HPDE6-E6E7 (cell line): Measurements from ENCODE around the gene MAPK11.

Source experiments
- DNase-seq: peaks from one replicate; pipeline ENCODE4 v3.0.0; 2011; ENCODE audit warnings: missing footprints; ENCODE audit errors: extremely low spot score

Gene MAPK11

GRCh38 chr22:50260801-50261614 lies 9.2 kb downstream of the MAPK11 start:
- DNase-seq: no peak

GRCh38 chr22:50260434-50260800 lies 9.8 kb downstream of the MAPK11 start:
- no peak for DNase-seq

DNA sequence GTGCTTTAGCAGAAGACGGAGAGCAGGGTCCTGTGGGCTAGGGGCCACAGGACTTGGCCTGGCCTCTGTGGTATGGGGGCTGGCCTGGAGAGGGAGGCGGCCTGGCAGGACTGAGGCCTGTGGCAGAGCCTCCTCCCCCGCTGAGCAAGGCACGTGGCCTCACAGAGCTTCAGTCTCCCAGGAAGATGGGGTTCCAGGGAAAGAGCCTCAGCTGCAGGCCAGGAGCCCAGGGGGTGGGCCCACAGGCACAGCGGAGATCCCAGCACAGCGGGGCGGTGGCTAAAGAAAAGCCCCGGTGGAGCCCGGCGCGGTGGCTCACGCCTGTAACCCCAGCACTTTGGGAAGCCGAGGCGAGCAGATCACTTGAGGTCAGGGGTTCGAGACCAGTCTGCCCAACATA lies 10.9 kb downstream of the MAPK11 start:
- no peak for DNase-seq

DNA sequence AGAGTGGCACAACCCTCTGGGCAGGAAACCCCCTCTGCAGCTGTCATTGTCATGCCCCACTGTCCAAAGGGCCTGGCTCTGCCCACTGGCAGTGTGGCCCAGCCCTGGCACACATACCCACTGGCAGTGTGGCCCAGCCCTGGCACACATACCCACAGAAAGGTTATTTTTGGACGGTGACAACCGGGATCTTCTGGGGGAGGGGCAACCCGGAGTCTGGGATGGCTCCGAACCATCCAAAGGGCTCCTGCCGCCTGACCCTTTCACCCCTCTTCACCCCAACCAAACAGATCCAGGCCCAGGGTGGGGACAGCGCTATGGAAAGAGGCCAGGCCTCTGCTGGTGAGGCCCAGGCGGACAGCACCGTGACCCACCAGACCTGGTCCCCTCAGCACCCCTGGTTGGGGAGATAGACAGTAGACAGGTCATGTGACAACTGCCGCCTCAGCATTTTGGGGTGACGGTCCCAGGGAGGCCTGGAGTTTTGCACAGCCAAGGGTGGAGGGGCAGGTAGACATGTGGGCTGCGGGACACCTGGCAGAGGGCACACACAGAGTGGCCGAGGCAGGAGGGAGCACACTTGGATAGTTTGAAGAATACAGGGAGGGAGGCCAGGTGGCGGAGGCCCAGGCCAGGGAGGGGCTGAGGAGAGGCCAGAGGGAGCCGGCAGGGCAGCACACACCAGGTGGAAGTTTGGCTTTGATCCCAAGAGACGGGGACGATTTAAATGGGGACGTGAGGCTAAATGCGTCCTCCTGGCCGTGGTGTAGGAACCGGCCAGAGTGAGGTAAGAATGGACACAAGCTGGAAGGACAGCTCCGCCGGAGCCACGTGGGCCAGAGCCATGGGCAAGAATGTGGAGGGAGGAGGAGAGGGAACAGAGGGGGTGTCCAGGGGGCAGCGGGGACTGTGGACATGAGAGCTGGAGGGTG lies 11.6 kb downstream of the MAPK11 start:
- no peak for DNase-seq

GRCh38 chr22:50257451-50258360 lies 12.5 kb downstream of the MAPK11 start:
- DNase-seq: no peak

DNA sequence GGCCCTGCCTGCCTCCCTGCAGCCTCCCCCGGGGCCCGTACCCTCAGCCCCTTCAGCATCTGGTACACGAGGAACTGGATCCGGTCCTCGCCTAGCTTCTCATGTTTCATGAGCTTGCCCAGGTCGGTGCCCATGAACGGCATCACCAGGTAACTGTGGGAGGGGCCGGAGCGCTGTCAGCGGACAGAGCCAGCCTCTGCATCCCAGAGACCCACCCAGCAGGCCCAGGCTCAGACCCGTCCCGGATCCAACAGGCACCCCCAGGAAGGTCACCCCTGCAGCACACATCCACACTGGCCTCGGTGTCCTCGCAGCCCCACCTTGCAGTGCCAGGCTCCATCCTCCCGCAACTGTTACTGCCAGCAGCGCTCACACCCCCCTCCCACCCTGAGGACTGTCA lies 13.1 kb downstream of the MAPK11 start:
- no peak for DNase-seq

DNA sequence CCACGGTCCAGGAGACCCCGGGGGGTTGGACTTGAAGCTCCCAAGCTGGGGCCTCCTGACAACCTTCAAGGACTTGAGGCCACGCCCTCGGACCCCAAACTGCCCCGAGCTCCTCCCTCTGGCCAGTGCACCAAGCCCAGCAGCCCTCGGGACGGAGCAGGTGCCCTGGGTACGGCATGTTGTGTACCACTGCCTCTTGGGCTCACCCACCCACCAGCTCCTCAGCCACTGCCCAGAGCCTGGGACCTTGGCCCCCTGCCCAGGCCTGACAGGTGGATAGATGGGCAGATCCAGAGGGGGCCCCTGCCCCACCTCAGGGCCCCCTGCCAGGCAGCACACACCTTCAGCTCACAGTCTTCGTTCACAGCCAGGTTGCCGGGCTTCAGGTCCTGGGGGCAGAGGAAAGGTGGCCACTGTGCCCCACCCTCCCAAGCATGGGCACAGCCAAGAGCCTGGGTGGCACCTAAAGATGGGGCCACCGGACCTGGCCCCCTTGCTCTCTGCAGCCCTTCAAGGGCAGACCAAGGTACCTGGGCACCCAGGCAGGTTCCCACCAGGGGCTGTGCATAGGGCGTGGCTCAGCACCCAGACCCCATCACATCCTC lies 13.8 kb downstream of the MAPK11 start:
- DNase-seq: no peak

- no peak for DNase-seq
Observed at GRCh38 chr22:50255607-50256006, 14.6 kb downstream of the MAPK11 start.

- DNase-seq: no peak
Observed at GRCh38 chr22:50255099-50255498, 15.1 kb downstream of the MAPK11 start.

DNA sequence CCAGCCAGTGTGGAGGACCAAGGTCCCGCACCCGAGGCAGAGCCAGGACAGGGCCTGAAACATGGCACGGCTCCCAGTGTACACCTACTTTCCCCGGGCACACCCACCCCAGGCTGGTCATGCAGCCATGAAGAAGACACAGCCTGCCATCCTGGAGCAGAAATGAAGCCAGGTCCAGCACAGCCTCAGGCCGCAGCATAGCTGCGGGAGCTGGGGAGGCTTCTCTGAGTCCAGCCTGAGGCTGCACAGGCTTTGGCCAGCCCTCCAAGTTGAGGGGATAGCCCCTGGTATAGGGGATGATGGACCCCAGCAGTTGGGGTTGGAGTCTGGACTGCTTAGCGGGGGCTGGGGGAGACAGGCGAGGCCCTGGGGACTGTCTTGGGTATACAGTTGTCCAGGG lies 16.2 kb downstream of the MAPK11 start:
- DNase-seq: no peak

DNA sequence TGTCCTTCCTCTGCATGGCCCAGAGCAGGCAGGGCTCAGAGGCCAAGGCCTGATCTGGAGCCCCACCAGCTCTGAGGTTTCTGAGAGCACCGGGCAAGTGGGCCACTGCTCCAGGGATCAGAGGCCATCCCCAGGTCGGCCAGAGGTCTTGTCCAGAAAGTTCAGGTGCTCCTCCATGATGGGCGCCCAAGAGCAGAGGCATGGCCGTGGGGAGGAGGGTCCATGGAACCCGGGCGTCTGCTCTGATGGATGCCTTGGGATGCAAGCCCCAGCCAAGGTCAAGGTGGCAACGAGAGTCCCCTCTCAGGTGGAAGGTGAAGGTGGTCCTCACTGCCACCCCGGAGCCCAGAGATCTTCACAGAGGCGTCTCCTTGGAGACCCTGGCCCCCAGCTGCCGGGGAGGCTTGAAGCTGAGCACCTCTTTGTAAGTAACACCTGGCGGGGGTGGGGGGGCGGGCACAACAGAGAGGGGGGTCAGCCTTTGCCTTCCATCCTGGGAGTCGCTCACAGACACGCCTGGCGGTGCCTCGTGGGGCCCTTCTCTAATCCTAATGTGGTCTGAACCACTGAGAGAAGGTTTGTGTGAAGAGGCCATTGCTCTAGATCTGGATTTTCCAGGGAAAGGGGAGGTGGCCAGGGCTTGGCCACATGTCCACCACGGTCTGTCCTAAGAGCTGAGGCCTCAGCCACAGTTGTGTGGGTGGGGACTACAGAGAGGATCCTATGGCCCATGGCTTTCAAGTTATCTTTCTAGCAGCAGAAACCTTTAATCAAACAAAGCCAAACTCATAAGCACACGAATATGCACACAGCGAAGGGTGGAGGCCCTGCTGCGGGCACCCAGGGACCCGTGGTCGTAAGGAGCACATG lies 16.9 kb downstream of the MAPK11 start:
- DNase-seq: no peak

DNA sequence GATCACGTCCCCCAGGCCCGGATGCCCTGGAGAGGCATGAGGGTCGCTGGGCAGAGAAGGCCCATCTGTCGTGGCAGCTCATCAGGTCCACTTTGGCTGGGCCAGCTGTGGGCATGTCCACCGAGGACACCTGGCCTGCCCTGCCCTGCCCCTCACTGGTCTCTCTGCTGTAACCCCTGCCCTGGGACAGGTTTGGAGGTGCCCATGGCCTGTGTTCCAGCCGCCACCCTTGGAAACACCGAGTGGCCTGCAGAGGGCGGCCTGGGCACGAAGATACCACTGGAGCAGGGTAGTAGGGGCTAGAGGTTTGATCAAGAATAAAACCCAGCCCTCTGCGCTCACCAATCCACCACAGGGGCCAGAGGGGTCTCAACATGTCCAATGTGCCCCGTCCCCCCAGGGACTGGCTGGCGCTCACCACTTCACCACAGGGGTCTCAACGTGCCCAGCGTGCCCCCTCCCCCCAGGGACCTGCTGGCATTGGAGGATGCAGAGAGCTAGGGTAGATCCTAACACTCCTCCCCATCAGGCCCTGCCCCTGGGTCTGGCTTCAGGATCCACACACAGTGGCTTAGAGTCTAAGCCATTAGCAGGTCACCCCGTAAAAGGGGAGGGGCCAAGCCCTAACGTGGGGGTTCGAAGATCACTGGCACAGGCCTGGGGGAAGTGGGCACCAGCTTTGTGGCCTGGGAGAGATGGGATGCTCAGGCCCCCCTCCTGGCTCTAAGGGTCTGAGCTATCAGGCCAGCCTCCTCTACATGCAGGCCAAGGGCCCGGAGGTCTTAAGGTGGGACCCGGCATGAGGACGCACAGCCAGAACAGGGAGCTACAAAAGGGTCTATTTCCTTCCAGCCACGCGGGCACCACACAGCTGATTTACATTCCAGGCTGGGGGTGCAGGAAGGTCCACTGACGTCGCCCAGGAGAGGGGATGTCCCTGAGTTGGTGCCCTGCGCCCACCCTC lies 17.8 kb downstream of the MAPK11 start:
- DNase-seq: no peak

DNA sequence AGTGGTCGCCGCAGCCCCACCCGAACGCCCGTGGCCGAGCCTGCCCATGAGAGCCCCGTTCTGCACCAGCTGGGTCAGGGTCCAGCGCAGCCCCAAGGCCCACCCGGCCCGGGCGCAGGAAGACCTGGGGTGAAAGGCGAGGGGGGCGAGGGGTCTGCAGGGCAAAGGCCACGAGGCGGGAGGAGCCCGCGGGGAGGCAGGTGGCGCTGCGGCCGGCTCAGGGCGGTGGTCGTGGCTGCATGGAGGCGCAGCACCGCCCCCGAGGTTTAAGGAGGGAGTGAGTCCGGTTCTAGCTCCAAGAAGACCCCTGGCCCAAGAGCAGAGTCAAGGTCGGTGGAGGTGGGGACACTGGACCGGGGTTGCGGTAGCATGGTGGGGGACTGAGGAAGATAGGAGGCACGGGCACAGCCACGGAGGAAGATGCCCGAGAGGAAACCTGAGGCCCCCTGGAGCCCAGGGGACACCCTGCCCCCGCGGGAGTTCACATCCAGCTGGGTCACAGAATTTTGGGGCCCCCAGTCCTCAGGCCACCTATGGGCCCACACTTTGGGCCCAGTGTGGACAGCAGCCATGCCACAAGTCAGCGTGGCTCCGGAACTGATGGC lies 18.6 kb downstream of the MAPK11 start:
- DNase-seq: no peak

DNA sequence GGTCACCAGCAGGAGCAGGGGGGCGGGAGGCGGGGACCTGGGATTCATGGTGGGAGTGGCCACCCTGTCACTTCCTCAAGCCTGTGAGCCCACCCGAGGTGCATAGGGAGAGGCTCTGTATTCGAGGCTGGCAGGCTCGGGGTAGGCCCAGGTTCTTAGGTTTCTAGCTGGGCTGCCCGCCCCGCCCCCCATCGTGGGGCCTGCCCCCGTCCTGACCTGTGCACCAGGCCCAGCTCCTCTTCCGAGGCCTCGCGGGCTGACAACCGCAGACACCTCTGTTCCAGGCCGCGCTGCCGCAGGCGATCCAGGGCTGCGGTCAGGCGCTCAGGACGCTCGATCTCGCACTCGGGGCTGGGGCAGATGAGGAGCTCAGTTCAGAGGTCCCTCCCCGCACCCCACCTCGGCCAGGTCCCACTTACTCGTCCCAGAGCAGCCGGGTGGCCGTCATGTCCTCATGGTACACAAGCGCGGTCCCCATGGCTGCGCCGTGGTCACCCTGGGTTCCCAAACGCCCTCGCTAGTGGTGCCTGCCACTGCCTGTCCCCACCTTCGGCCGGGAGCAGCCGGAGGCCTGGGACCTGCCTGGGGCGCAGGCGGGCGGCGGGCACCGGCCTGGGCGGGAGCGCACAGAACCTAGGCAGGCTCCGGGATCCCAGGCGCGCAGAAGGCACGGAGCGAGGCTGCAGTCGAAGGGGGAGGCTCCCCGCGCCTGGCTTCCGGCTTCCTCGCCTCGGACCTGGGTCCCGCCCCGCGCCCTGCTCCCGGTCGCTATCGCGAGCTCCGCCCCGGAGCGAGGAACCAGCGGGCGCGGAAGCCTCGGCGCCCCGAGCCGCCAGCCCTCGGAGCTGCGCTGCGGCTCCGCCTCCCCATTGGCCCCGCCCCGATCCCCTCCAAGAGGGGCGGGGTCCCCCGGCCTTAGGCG lies 19.4 kb downstream of the MAPK11 start, which contains the start of gene HDAC10:
TSS of gene HDAC10 (minus strand) at position 711 of the 922 bp plus-strand sequence. CDS start at position 478, 233 bp downstream.
- no peak for DNase-seq

- DNase-seq: no peak
Observed at GRCh38 chr22:50250249-50250554, 20.0 kb downstream of the MAPK11 start.

DNA sequence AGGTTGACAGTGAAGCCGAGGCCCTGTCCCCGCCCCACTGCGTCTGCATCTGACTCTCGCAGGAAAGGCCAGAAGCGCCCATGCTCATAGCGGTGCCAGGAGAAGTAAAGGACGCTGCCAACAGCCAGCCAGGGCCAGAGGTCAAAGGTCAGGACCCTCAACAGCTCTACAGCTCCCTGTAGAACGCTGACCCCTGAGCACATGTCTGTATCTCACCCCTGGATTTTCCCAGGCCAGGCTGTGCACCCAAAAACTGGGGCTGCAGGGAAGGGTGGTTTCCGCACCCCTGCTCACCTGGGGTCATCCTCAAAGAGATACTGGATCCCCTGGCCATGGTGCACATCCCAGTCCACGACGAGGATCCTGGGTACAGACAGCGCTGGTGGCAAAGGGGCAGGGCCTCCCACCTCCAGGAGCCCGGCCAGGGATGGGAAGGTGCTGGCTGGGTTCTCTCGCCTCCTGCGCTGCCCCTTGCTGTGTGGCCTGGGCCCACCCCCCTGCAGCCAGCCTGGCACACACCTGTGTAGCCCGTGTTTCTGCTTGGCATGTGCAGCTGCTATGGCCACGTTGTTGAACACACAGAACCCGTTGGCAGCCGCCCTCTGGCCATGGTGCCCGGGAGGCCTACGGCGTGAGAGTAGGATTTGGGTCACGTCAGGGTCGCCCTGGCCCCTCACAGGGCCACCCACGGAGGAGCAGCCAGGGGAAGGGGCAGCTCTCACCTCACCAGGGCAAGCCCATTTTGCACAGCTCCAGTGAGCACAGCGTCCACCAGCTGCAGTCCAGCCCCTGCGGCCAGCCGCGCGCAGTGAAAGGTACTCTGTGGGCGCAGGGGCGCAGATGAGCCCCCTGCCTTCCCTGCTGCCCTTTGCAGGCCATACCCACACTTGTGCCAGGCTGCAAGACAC lies 20.6 kb downstream of the MAPK11 start:
- no peak for DNase-seq
